ENCODE measurements around the gene IRAG1.

Gene IRAG1

GRCh38 chr11:10719616-10720015 is 26.1 kb upstream of the IRAG1 start:
- no peak for DNase-seq (ENCODE audit: low read depth)
- TF ChIP-seq CTCF (conservative IDR thresholded peaks at IDR 0.05; ENCODE audit: low read depth, low read length) = no peak
- H3K4me3 ChIP-seq (ENCODE audit: low read length) = no peak overlapping the region

- DNase-seq (ENCODE audit: low read depth) = no peak
- TF ChIP-seq CTCF (conservative IDR thresholded peaks at IDR 0.05; ENCODE audit: low read depth, low read length) = no peak
- no peak overlapping the region for H3K4me3 ChIP-seq (ENCODE audit: low read length)
Measured at GRCh38 chr11:10716543-10717259, 23.1 kb upstream of the IRAG1 start.

- no peak overlapping the region for H3K4me3 ChIP-seq (ENCODE audit: low read length)
- TF ChIP-seq CTCF (conservative IDR thresholded peaks at IDR 0.05; ENCODE audit: low read depth, low read length) = no peak
- no peak for DNase-seq (ENCODE audit: low read depth)
Measured at GRCh38 chr11:10716122-10716521, 22.6 kb upstream of the IRAG1 start.

GRCh38 chr11:10715571-10715970 is 22.0 kb upstream of the IRAG1 start:
- no peak for TF ChIP-seq CTCF (conservative IDR thresholded peaks at IDR 0.05; ENCODE audit: low read depth, low read length)
- H3K4me3 ChIP-seq (ENCODE audit: low read length) = no peak overlapping the region
- no peak for DNase-seq (ENCODE audit: low read depth)

GRCh38 chr11:10709299-10710086 is 15.9 kb upstream of the IRAG1 start:
- no peak for DNase-seq (ENCODE audit: low read depth)
- TF ChIP-seq CTCF (conservative IDR thresholded peaks at IDR 0.05; ENCODE audit: low read depth, low read length) = no peak
- no peak overlapping the region for H3K4me3 ChIP-seq (ENCODE audit: low read length)

GRCh38 chr11:10708131-10708530 is 14.6 kb upstream of the IRAG1 start:
- H3K4me3 ChIP-seq (ENCODE audit: low read length) = no peak overlapping the region
- no peak for DNase-seq (ENCODE audit: low read depth)
- no peak for TF ChIP-seq CTCF (conservative IDR thresholded peaks at IDR 0.05; ENCODE audit: low read depth, low read length)

- TF ChIP-seq CTCF (conservative IDR thresholded peaks at IDR 0.05; ENCODE audit: low read depth, low read length) = no peak
- H3K4me3 ChIP-seq (ENCODE audit: low read length) = no peak overlapping the region
- no peak for DNase-seq (ENCODE audit: low read depth)
Measured at GRCh38 chr11:10701982-10702381, 8.4 kb upstream of the IRAG1 start.

Data from retinal pigment epithelial cell (primary cell).